Fibroblast of skin of back (primary cell): Measurements from ENCODE around the gene HECTD4.
"Not testable (repeated sequence)": the region's sequence is repeated elsewhere in the genome, so short reads cannot be mapped to it uniquely, and the experiment has no call there.

Experiments used
- DNase-seq: peaks from one replicate; pipeline ENCODE4 v3.0.0-alpha.2; 2013

The HECTD4 gene

GRCh38 chr12:112172556-112173324, 209.5 kb downstream of the HECTD4 start:
- no peak for DNase-seq

- DNase-seq, result no peak
Measured at GRCh38 chr12:112170971-112171596, 211.1 kb downstream of the HECTD4 start.

GRCh38 chr12:112170376-112170775, 211.9 kb downstream of the HECTD4 start:
- DNase-seq, result peak; percentile 63

- no peak for DNase-seq
Measured at GRCh38 chr12:112169966-112170365, 212.3 kb downstream of the HECTD4 start.

- no peak for DNase-seq
Measured at GRCh38 chr12:112169161-112169872, 212.9 kb downstream of the HECTD4 start.

GRCh38 chr12:112168561-112168971, 213.7 kb downstream of the HECTD4 start:
- no peak for DNase-seq

GRCh38 chr12:112167718-112168525, 214.3 kb downstream of the HECTD4 start:
- DNase-seq, result no peak

GRCh38 chr12:112167031-112167461, 215.2 kb downstream of the HECTD4 start:
- DNase-seq, result no peak

- no peak for DNase-seq
Measured at GRCh38 chr12:112166051-112167015, 215.9 kb downstream of the HECTD4 start.

- no peak for DNase-seq
Measured at GRCh38 chr12:112165624-112166023, 216.6 kb downstream of the HECTD4 start.

- DNase-seq, result no peak
Measured at GRCh38 chr12:112164011-112164660, 218.1 kb downstream of the HECTD4 start.

GRCh38 chr12:112163471-112163991, 218.7 kb downstream of the HECTD4 start:
- DNase-seq, result no peak

GRCh38 chr12:112163056-112163455, 219.2 kb downstream of the HECTD4 start:
- no peak for DNase-seq

GRCh38 chr12:112162241-112162790, 219.9 kb downstream of the HECTD4 start:
- DNase-seq, result no peak

GRCh38 chr12:112161711-112162110, 220.5 kb downstream of the HECTD4 start:
- DNase-seq, result no peak

GRCh38 chr12:112160611-112161010, 221.6 kb downstream of the HECTD4 start:
- DNase-seq, result no peak

GRCh38 chr12:112159146-112159541, 223.1 kb downstream of the HECTD4 start:
- DNase-seq, result no peak

GRCh38 chr12:112158461-112159145, 223.6 kb downstream of the HECTD4 start:
- DNase-seq, result not testable (repeated sequence)

GRCh38 chr12:112153893-112154219, 228.4 kb downstream of the HECTD4 start:
- no peak for DNase-seq
